ENCODE results near the gene SFRP5. TPM values are rescaled to one million over a fixed set of nuclear protein-coding genes. Genes with fewer than 3 reads are reported as not detected.

The SFRP5 gene
- total and polyA plus RNA-seq, 2 donors (not counting 3 experiments of a cell fraction or from before 2014, with no cell fraction given): not detected

- Histone ChIP-seq H3K9ac (replicated peaks; ENCODE audit: extremely low read depth, insufficient read depth, low read length) (no peak overlapping the region), H3K9me3 (replicated peaks; ENCODE audit: control insufficient read depth, insufficient read depth, low read length) (no peaks in the 10 kb centered on the region), H3K36me3 (ENCODE audit: control insufficient read depth in 2 of 2, extremely low read depth in 1 of 2, insufficient read depth in 2 of 2, low read length in 2 of 2) (no peaks in the 10 kb centered on the region), H3K9me1 (replicated peaks; ENCODE audit: control insufficient read depth, extremely low read depth, insufficient read depth, low read length) (no peaks in the 10 kb centered on the region), H3K27ac (ENCODE audit: insufficient read depth, low read depth, low read length) (no peak overlapping the region), H3K4me2 (ENCODE audit: insufficient read depth, low read length) (no peak overlapping the region), H2AFZ (ENCODE audit: low read depth, low read length) (no peak overlapping the region), H3K4me1 (ENCODE audit: control insufficient read depth, extremely low read depth, insufficient read depth, low read length) (peaks cover 4% of the 10 kb centered on the region), H3K4me3 (replicated peaks in 1 of 3; ENCODE audit: insufficient read depth in 1 of 3, low read depth in 1 of 3, low read length in 3 of 3) (no peak overlapping the region), H3K79me2 (ENCODE audit: control insufficient read depth, insufficient read depth, low read length) (no peaks in the 10 kb centered on the region), H3K27me3 (ENCODE audit: control insufficient read depth in 2 of 2, insufficient read depth in 2 of 2, low read length in 2 of 2) (peaks cover 2 to 3% of the 10 kb centered on the region in 2 experiments), H4K20me1 (replicated peaks; ENCODE audit: control insufficient read depth, extremely low read depth, insufficient read depth, low read length) (no peaks in the 10 kb centered on the region)
- no TSS peak for BruUV-seq (replicated peaks)
- FAIRE-seq: no peak
- dilution Hi-C loops (cut with MboI; ENCODE audit: extremely low pct_ligation_motif_present, low sequenced_read_pairs): no loop called here
- intact Hi-C loops (cut with micrococcal nuclease): no loop called here
- ChIA-PET CTCF (no interaction called here), POLR2A (no interaction called here)
- TF ChIP-seq MAX (IDR thresholded peaks at IDR 0.05; ENCODE audit: insufficient read depth, insufficient read length): no peak
- TF ChIP-seq POLR2AphosphoS5 (IDR thresholded peaks at IDR 0.05; ENCODE audit: insufficient read depth, low read depth, low read length): no peak
- no peak for TF ChIP-seq FOS (IDR thresholded peaks at IDR 0.05; ENCODE audit: borderline replicate concordance, insufficient read depth, low read length)
- no peak for TF ChIP-seq CTCF (IDR thresholded peaks at IDR 0.05; ENCODE audit: extremely low read depth in 1 of 2, insufficient read depth in 1 of 2, low read depth in 1 of 2, low read length in 2 of 2)
- TF ChIP-seq GATA2 (IDR thresholded peaks at IDR 0.05; ENCODE audit: insufficient read depth, insufficient read length, low read depth, low read length): no peak
- no peak for TF ChIP-seq JUN (IDR thresholded peaks at IDR 0.05; ENCODE audit: borderline replicate concordance, insufficient read depth, insufficient read length, low read depth)
- no peak for TF ChIP-seq POLR2A (IDR thresholded peaks at IDR 0.05; ENCODE audit: low read depth, low read length)
- TF ChIP-seq EZH2 (IDR thresholded peaks at IDR 0.05; ENCODE audit: borderline replicate concordance, low read depth, low read length, severe bottlenecking): no peak
- no peak for TF ChIP-seq MYC (IDR thresholded peaks at IDR 0.05; ENCODE audit: low read depth, low read length)
- no peak for DNase-seq (ENCODE audit: low read depth, low spot score)
These were observed 8.2 kb upstream of the SFRP5 start for GRCh38 chr10:97779975-97780374.

Measured in endothelial cell of umbilical vein (primary cell).